Muscle of leg (tissue), 11 donors: ENCODE data around the gene FLNA. TPM values are rescaled to one million over a fixed set of nuclear protein-coding genes. Genes with fewer than 3 reads are reported as not detected.

ENCODE experiments used
- DNase-seq: peaks from one replicate; pipeline ENCODE4 v3.0.0; 2013
- H3K27ac ChIP-seq: one replicate; pipeline ENCODE4 v1.5.1; 2013; ENCODE audit warnings: mild to moderate bottlenecking, low read length, control low read depth
- H3K27me3 ChIP-seq: one replicate; pipeline ENCODE4 v1.6.1; 2013; ENCODE audit warnings: low read length; ENCODE audit not compliant: control insufficient read depth, insufficient read depth
- H3K36me3 ChIP-seq: one replicate; pipeline ENCODE4 v1.6.1; 2013; ENCODE audit warnings: low read length; ENCODE audit not compliant: control insufficient read depth, insufficient read depth
- H3K4me1 ChIP-seq: one replicate; pipeline ENCODE4 v1.6.1; 2013; ENCODE audit warnings: low read length; ENCODE audit not compliant: control insufficient read depth, insufficient read depth
- H3K4me3 ChIP-seq: one replicate; pipeline ENCODE4 v1.5.1; 2013; ENCODE audit warnings: low read length, control low read depth
- H3K9me3 ChIP-seq: replicated peaks from 2 replicates; pipeline ENCODE4 v1.6.1; 2013; ENCODE audit warnings: low read depth, low read length; ENCODE audit not compliant: control insufficient read depth
- WGBS: methylation state at CpG from one replicate; pipeline ENCODE4 v1.1.5; 2013; ENCODE audit warnings: missing lambda C conversion rate; ENCODE audit not compliant: insufficient coverage; 5-methylcytosine and 5-hydroxymethylcytosine counted together
- polyA plus RNA-seq, 8 donors: library from polyadenylated mRNA; unstranded; fragments of 120-200 nt; gene quantifications; one replicate each; pipeline versions ENCODE4 v1.2.1 to v1.2.3, GENCODE V29; 2013; ENCODE audit warnings: inconsistent platforms in 1 of 8, low replicate concordance in 1 of 8; ENCODE audit not compliant: insufficient read length in 8 of 8, insufficient read depth in 1 of 8
- total RNA-seq: library from RNA; stranded (reverse); fragments of 120-200 nt; gene quantifications from one replicate; pipeline ENCODE4 v1.2.4, GENCODE V29; 2013

The FLNA gene
- total and polyA plus RNA-seq, 9 donors, result 212 to 450 (median 365) TPM

DNA sequence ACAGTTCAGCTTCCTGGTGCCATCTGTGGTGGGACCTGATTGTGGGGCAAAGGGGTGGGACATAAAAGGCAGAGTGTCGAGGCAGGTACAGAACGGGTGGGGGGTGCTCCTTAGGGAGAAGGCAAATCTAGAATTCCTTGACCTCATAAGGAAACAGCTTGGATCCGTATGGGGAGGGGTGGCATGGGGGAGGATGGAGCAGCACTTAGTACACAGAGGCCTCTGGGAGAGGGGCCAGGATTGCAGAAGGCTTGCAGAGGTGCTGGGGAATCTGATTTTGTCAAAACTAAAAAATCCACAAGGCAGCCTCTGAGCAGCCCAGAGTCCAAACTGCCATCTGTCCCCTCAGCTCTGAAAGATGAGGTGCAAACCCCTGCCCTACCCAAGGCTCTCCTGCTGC, 2.3 kb upstream of the FLNA start:
- H3K4me3 ChIP-seq, result no peak overlapping the region
- no peaks in the 10 kb centered on the region for H3K27me3 ChIP-seq
- no peak for DNase-seq
- H3K9me3 ChIP-seq, result no peaks in the 10 kb centered on the region
- H3K27ac ChIP-seq, result no peak overlapping the region
- peaks cover 43% of the 10 kb centered on the region for H3K4me1 ChIP-seq
- peaks cover 6% of the 10 kb centered on the region for H3K36me3 ChIP-seq
- WGBS, result 67% methylated on average over 3 of the region's 3 CpGs

DNA sequence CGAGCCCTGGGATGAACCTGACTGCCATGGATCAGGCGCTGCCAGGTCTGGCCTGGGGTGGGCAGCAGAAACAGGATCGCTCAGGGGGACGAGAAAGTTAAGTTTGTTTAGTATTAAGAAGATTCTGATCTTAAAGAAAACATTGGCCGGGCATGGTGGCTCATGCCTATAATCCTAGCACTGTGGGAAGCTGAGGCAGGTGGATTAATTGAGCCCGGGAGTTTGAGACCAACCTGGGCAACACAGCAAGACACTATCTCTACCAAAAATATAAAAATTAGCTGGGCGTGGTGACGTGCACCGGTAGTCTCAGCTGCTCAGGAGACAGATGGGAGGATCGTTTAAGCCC, 696 bp upstream of the FLNA start:
- Histone ChIP-seq H3K4me1 (peaks cover 38% of the 10 kb centered on the region), H3K36me3 (no peaks in the 10 kb centered on the region), H3K27me3 (no peaks in the 10 kb centered on the region), H3K9me3 (no peaks in the 10 kb centered on the region), H3K4me3 (no peak overlapping the region), H3K27ac (peak overlapping the region; percentile 20)
- 71% methylated on average over 7 of the region's 10 CpGs for WGBS
- DNase-seq, result no peak

- H3K27ac ChIP-seq, result no peak overlapping the region
- 35% methylated on average over 17 of the region's 23 CpGs for WGBS
- peak; percentile 84 for DNase-seq
- peaks cover 38% of the 10 kb centered on the region for H3K4me1 ChIP-seq
- peak overlapping the region; percentile 35 for H3K4me3 ChIP-seq
- H3K36me3 ChIP-seq, result peaks cover 2% of the 10 kb centered on the region
- H3K9me3 ChIP-seq, result no peaks in the 10 kb centered on the region
- H3K27me3 ChIP-seq, result no peaks in the 10 kb centered on the region
Observed at GRCh38 chrX:154373340-154374306, 811 bp downstream of the FLNA start.

DNA sequence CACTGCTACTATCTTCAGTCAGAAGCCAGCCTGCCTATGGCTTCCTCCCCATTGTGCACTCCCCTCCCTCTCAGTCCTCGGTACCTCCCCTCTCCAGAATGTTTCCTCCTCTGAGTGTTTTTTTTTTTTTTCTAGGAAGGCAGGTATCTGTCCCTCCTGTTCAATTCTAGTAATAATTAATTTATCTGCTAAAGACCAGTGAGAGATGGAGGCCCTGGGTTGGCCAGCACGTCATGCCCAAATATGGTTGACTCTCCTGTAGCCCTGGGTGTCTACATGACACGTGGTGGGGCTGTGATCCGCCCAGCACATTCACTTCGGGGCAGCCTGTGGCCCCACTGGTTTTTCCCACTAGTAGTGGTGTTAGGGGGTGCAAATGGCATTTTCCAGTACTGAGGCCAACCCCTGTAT, 1.8 kb downstream of the FLNA start:
- Histone ChIP-seq H3K27me3 (no peaks in the 10 kb centered on the region), H3K4me1 (peaks cover 43% of the 10 kb centered on the region), H3K36me3 (peaks cover 10% of the 10 kb centered on the region), H3K27ac (no peak overlapping the region), H3K9me3 (no peaks in the 10 kb centered on the region), H3K4me3 (no peak overlapping the region)
- no peak for DNase-seq
- no CpG with 5 or more reads among the region's 5 CpGs for WGBS

GRCh38 chrX:154371789-154372300, 2.6 kb downstream of the FLNA start:
- Histone ChIP-seq H3K9me3 (no peaks in the 10 kb centered on the region), H3K27me3 (no peaks in the 10 kb centered on the region), H3K27ac (no peak overlapping the region), H3K4me1 (peaks cover 51% of the 10 kb centered on the region), H3K4me3 (peak overlapping the region; percentile 50), H3K36me3 (peaks cover 18% of the 10 kb centered on the region)
- no peak for DNase-seq
- WGBS, result 39% methylated on average over 37 of the region's 43 CpGs

DNA sequence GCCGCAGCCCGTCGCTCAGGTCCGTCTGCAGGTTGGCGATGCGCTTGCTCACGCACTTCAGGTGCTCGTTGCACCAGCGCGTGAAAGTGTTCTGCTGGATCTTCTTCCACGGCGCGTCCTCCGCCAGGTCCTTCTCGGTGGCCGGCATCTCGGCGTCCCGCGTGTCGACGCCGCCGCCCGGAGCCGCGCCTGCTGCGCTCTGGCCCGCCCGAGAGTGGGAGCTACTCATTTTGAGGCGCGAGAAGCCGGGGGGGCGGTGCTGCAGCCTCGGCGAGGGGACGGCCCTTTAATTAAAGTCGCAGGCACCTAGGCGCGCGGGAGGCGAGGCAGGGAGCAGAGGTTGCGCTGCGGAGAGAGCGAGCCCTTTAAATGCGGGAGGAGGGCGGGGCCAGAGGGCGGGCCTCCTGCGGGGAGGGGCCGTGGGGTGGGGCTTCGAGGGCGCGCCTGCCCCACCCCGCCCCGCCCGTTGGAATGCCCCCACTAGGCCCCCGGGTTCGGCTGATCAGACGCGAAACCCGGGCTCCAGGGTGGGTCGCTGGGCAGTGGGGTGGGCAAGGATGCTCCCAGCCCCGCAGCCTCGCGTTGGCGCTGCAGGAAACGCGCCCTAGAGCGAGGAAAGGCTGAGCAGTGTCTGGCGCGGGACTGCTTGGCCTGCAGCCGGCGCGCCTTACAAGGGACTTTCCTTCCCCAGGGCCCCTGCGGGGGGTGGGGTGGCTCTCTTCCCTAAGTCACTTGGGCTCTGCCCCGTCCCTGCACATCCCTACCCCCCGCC, 3.2 kb downstream of the FLNA start:
- DNase-seq, result peak; percentile 97
- peaks cover 25% of the 10 kb centered on the region for H3K36me3 ChIP-seq
- H3K9me3 ChIP-seq, result no peaks in the 10 kb centered on the region
- peak overlapping the region; percentile 80 for H3K4me3 ChIP-seq
- 31% methylated on average over 72 of the region's 77 CpGs for WGBS
- H3K4me1 ChIP-seq, result peaks cover 57% of the 10 kb centered on the region
- no peaks in the 10 kb centered on the region for H3K27me3 ChIP-seq
- H3K27ac ChIP-seq, result peak overlapping the region; percentile 97

- Histone ChIP-seq H3K36me3 (peaks cover 32% of the 10 kb centered on the region), H3K4me3 (peak overlapping the region; percentile 80), H3K27ac (peak overlapping the region; percentile 97), H3K9me3 (no peaks in the 10 kb centered on the region), H3K4me1 (peaks cover 63% of the 10 kb centered on the region), H3K27me3 (no peaks in the 10 kb centered on the region)
- peak; percentile 67 for DNase-seq
- 30% methylated on average over 50 of the region's 63 CpGs for WGBS
Observed at GRCh38 chrX:154370300-154371016, 4.0 kb downstream of the FLNA start.

DNA sequence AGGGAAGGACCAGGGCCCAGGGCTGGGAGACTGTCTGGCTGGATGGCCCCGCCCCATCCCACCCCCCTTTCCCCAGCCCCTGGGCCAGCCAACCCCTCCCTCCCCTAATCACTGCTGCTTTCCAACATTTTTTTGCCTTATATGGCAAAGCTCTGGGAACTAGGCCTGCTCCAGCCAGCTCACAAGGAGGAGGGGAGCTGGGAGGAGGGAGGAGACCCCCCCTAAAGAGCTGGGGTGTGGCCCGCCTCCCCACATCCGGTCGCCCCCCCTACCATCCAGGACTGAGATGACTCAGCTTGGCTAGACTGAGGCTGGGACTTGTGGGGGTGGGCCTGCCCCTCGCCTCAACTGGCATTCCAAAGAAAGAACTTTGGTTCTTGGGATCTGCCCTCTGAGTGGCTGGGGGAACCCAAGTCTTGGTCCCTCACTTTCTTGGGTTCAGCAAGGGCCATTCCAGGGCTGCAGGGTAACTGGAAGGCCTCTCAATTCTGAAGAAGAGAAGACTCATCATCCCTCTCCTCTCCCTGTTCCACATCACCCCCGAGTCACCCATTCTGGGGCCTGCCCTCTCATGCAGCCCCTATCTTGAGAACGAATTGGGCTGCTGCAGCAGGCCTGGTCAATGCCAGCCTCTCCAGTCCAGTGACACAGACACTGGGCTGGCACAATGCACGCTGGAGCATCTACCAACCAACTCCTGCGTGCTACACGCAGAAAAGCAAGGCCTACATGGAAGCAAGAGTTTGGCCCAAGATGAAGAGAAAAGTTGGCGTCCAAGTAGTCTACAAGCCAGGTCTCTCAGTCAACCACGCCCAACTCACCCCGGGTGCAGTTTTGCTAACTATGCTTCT, 4.8 kb downstream of the FLNA start:
- Histone ChIP-seq H3K27ac (peak overlapping the region; percentile 97), H3K27me3 (no peaks in the 10 kb centered on the region), H3K36me3 (peaks cover 40% of the 10 kb centered on the region), H3K9me3 (no peaks in the 10 kb centered on the region), H3K4me3 (peak overlapping the region; percentile 80), H3K4me1 (peaks cover 57% of the 10 kb centered on the region)
- peak; percentile 97 for DNase-seq
- WGBS, result 9% methylated on average over 7 of the region's 13 CpGs
